NCI-H524 (cell line): ENCODE measurements around the gene QSOX1.

Experiments
- DNase-seq, 2 experiments: peaks; one replicate each; lab custom pipeline; 2025; lab: John Stamatoyannopoulos, UW

QSOX1 gene

GRCh38 chr1:180151508-180151907, 3.2 kb upstream of the QSOX1 start:
- no peak for DNase-seq

GRCh38 chr1:180152588-180152987, 2.1 kb upstream of the QSOX1 start:
- DNase-seq = no peak

GRCh38 chr1:180153032-180153431, 1.6 kb upstream of the QSOX1 start:
- no peak for DNase-seq

DNA sequence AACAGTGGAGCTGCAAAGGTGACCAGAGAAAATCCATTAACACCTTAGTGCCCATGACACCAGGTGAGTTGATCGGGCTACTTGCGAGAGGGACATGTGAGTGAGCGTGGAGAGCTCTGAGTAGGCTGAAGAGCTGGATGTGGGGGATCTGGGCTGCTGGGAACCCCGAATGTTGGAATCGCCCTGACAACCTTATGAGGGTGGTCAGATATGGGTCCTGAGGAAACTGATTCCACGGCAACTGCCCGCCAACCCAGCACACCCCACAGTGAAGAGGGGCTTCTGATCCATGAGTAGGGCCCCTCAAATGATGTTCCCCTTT, 705 bp upstream of the QSOX1 start:
- DNase-seq = no peak

GRCh38 chr1:180155182-180155682, 563 bp downstream of the QSOX1 start:
- DNase-seq = no peak

DNA sequence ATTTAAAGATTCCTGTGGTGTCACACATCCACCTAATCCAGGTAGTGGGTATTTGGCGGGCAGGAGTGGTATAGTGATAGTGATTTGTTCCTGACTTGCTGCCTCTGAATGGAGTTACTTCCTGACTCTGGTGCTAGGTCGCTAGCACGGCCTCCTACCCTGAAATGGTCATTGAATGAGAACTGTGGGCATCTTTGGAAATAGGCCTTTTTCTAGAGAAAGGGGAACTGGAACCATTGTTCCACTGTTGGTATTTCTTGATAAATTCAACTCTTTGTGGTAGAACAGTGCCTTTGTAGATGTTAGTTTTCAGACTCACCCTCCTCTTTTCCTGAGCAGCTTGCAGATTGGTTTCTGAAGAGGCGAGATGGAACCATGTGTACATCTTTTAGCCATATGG, 1.5 kb downstream of the QSOX1 start:
- DNase-seq = no peak

DNA sequence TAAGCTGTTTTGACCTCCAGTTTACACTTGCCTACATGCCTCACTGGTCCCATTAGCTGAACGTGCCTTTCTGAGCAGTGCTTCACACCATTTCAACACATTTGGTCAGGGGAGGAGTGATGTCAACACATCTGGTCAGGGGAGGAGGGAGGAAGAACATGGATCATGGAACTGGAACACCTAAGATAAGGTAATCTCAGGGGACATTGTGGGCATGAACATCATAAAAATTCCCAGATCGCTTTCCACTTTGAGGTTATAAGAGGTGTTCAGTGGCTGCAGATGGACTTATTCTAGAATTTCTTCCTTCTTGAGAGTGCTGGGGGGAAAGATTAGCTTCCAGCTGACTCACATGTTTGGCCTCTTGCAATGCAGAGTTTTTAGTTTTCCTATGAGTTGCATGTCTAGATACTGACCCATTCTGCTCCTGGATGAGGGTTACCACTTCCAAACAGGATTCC, 2.0 kb downstream of the QSOX1 start:
- DNase-seq = no peak

- DNase-seq = no peak
Observed at GRCh38 chr1:180157108-180157507, 2.4 kb downstream of the QSOX1 start.

DNA sequence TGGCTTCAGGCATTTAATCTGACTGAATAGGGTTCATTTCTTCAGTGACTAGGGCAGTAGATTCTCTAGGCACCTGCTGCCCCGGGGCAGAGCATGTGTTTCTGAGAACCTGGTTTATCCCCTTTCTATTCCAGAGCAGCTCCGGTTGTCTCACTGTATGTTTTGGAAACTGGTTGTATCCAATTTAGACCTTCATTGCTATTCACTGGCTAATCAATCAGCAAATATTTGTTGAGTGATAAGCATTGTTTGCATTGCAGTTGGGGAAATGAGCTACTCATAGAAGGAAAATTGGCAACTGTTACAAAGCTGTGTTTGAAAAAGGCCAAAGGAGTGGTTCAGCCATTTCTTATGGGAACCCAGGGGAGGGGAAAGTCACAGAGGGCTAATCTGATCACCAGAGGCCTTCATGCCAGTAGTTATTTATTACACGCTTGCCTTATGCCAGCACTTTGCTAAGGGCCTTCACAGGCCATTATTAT, 2.9 kb downstream of the QSOX1 start:
- DNase-seq = peak in 1 of 2 experiments; percentile 3

DNA sequence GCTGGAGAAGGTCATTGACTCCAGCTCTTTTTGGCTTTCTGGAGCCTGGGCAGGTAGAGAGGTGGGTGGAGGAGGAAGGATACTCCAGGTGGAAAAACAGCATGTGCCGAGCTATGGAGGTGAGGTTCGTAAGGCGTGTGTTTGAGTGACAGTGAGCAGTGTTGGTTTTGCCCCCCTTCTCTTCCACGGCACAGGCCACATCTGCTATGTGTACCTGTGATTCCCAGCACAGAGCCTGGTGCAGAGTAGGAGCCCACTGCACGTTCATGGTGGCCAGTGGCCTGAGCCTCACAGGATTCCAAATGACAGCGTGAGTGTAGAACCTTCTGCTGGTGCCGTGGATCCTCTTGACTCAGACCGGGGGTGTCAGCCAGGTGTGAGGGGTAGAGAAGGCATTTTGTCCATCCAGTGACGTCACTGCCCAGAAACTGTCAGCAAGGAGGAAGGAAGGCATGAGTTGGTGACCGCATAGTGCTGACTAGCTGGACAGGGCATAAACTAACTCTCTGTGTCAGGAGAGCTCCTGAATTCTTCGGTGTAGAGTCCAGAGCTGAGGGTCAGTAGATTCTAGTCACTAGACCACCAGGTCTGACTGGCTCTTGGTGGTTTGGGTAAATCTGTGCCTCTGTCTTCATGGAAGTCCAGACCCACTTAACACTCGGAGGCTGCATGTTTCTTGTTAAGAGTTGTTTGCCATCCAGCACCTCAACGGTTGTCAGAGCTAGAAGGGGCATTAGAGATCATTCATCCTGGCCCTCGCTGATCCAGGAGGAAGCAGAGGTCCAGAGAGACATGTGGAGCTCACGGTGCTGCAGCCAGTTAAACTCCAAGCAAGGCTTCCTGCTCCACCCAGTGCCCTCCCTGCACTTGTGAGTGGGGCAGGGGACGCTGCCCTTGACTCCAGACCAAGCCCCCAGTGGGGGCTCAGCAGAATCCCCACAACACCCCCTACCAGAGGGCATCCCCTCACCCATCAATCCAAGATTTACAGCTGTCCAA, 3.8 kb downstream of the QSOX1 start:
- DNase-seq = no peak

GRCh38 chr1:180160357-180160756, 5.7 kb downstream of the QSOX1 start:
- no peak for DNase-seq

GRCh38 chr1:180163041-180163440, 8.4 kb downstream of the QSOX1 start:
- DNase-seq = no peak

GRCh38 chr1:180165096-180165495, 10.4 kb downstream of the QSOX1 start:
- DNase-seq = no peak

GRCh38 chr1:180165509-180166435, 11.1 kb downstream of the QSOX1 start:
- DNase-seq = no peak

DNA sequence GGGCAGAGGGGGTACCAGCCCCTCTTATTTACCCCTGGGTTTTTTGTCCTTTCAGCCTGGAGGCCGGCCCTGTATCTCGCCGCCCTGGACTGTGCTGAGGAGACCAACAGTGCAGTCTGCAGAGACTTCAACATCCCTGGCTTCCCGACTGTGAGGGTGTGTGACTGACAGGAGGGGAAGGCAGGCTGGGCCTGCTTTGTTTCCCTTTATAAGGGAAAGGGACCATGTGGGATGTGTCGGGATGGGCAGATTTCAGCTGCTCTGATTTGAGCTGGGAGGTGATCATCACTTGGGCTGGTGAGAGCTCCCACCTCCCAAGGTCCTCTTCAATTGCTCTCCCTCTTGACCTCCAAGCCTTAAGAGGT, 11.7 kb downstream of the QSOX1 start:
- no peak for DNase-seq

GRCh38 chr1:180167021-180167701, 12.5 kb downstream of the QSOX1 start:
- no peak for DNase-seq

GRCh38 chr1:180167721-180168467, 13.2 kb downstream of the QSOX1 start:
- no peak for DNase-seq

DNA sequence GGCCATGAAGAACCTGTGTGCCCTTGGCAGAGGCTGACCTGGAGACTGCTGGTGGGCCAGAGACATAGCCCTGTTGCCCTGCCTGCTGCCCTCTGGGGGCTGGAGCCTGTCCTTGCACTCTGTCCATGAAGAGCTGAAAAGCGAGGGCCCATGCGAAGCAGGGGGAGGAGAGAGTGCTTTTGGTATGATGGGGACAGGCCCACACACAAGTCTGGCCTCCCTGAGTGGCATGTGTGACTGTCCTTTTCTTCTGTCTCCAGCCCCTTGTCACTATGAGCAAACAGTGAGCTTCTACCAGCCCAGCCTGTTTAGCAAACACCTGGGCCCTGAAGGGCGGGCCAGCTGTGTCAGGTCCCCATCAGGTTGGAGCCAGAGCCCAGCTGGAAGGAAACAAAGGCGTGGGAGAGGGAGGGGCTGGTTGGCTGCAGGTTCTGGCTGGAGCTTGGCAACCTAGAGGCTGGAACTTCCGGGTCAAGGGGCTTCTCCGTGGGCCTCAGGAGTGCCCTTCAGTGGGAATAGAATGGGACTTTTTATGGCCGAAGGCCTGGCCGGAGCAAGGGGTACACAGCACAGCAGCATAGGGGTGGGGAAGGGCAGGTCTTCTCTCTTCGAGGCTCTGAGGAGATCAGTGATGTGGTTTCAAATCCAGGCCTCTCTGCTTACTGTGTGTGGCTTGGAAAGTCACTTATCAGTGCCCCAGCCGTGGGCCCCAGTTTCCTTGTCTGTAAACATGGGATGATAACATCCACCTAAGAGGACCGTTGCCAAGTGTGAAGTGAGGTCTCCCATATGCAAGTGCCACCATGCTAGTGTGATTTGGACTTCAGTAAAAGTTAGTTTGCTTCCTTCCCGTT, 14.3 kb downstream of the QSOX1 start:
- DNase-seq = peak; percentile 13 to 31

- DNase-seq = no peak
Observed at GRCh38 chr1:180169640-180170195, 15.0 kb downstream of the QSOX1 start.
